Measurements from ENCODE around the gene DENND1A.

DENND1A gene

GRCh38 chr9:123469282-123469681 lies 460.6 kb downstream of the DENND1A start:
- no peak for DNase-seq (ENCODE audit: low read depth)

- no peak for DNase-seq (ENCODE audit: low read depth)
Measured at GRCh38 chr9:123468541-123468940, 461.4 kb downstream of the DENND1A start.

- DNase-seq (ENCODE audit: low read depth), result no peak
Measured at GRCh38 chr9:123465304-123465703, 464.6 kb downstream of the DENND1A start.

GRCh38 chr9:123460091-123460490 lies 469.8 kb downstream of the DENND1A start:
- no peak for DNase-seq (ENCODE audit: low read depth)

GRCh38 chr9:123457583-123457982 lies 472.3 kb downstream of the DENND1A start:
- no peak for DNase-seq (ENCODE audit: low read depth)

GRCh38 chr9:123456011-123456410 lies 473.9 kb downstream of the DENND1A start:
- no peak for DNase-seq (ENCODE audit: low read depth)

GRCh38 chr9:123455187-123455586 lies 474.7 kb downstream of the DENND1A start:
- no peak for DNase-seq (ENCODE audit: low read depth)

GRCh38 chr9:123454361-123454760 lies 475.6 kb downstream of the DENND1A start:
- no peak for DNase-seq (ENCODE audit: low read depth)

GRCh38 chr9:123453831-123454321 lies 476.1 kb downstream of the DENND1A start:
- no peak for DNase-seq (ENCODE audit: low read depth)

GRCh38 chr9:123453076-123453667 lies 476.8 kb downstream of the DENND1A start:
- no peak for DNase-seq (ENCODE audit: low read depth)

- DNase-seq (ENCODE audit: low read depth), result no peak
Measured at GRCh38 chr9:123450996-123451395, 478.9 kb downstream of the DENND1A start.

GRCh38 chr9:123450098-123450770 lies 479.7 kb downstream of the DENND1A start:
- no peak for DNase-seq (ENCODE audit: low read depth)

GRCh38 chr9:123447934-123448646 lies 481.8 kb downstream of the DENND1A start:
- no peak for DNase-seq (ENCODE audit: low read depth)

GRCh38 chr9:123445981-123446610 lies 483.8 kb downstream of the DENND1A start:
- DNase-seq (ENCODE audit: low read depth), result no peak

GRCh38 chr9:123445116-123445515 lies 484.8 kb downstream of the DENND1A start:
- no peak for DNase-seq (ENCODE audit: low read depth)

- no peak for DNase-seq (ENCODE audit: low read depth)
Measured at GRCh38 chr9:123441769-123442168, 488.2 kb downstream of the DENND1A start.

- no peak for DNase-seq (ENCODE audit: low read depth)
Measured at GRCh38 chr9:123440256-123440655, 489.7 kb downstream of the DENND1A start.

- DNase-seq (ENCODE audit: low read depth), result no peak
Measured at GRCh38 chr9:123438821-123439220, 491.1 kb downstream of the DENND1A start.

- DNase-seq (ENCODE audit: low read depth), result no peak
Measured at GRCh38 chr9:123438321-123438720, 491.6 kb downstream of the DENND1A start.

- DNase-seq (ENCODE audit: low read depth), result no peak
Measured at GRCh38 chr9:123437201-123437600, 492.7 kb downstream of the DENND1A start.

GRCh38 chr9:123435471-123435870 lies 494.5 kb downstream of the DENND1A start:
- DNase-seq (ENCODE audit: low read depth), result no peak

GRCh38 chr9:123434619-123435240 lies 495.2 kb downstream of the DENND1A start:
- DNase-seq (ENCODE audit: low read depth), result no peak

Data from activated gamma-delta T cell treated with anti-CD3 and anti-CD28 coated beads, Interleukin-2, amount 50 U/mL, for 16 hours (primary cell).